ENCODE measurements around the gene CHMP6.

CHMP6 gene

GRCh38 chr17:81043319-81043724, 51.7 kb downstream of the CHMP6 start:
- TF ChIP-seq MYC (IDR thresholded peaks at IDR 0.05; ENCODE audit: low read depth, low read length), result no peak
- TF ChIP-seq MAX (IDR thresholded peaks at IDR 0.05; ENCODE audit: low read depth, low read length), result no peak
- no peak for TF ChIP-seq CTCF (IDR thresholded peaks at IDR 0.05; ENCODE audit: low read depth, low read length)
- no peak for TF ChIP-seq POLR2A (IDR thresholded peaks at IDR 0.05; ENCODE audit: extremely low read depth, insufficient read length)
- no peak for DNase-seq (ENCODE audit: low read depth)
- no peak overlapping the region for H3K4me3 ChIP-seq (ENCODE audit: low read depth, low read length)

- no peak for TF ChIP-seq POLR2A (IDR thresholded peaks at IDR 0.05; ENCODE audit: extremely low read depth, insufficient read length)
- TF ChIP-seq MYC (IDR thresholded peaks at IDR 0.05; ENCODE audit: low read depth, low read length), result no peak
- TF ChIP-seq MAX (IDR thresholded peaks at IDR 0.05; ENCODE audit: low read depth, low read length), result no peak
- TF ChIP-seq CTCF (IDR thresholded peaks at IDR 0.05; ENCODE audit: low read depth, low read length), result no peak
- no peak overlapping the region for H3K4me3 ChIP-seq (ENCODE audit: low read depth, low read length)
- DNase-seq (ENCODE audit: low read depth), result no peak
These were observed 52.2 kb downstream of the CHMP6 start for GRCh38 chr17:81043725-81044427.

- TF ChIP-seq MAX (IDR thresholded peaks at IDR 0.05; ENCODE audit: low read depth, low read length), result no peak
- TF ChIP-seq MYC (IDR thresholded peaks at IDR 0.05; ENCODE audit: low read depth, low read length), result no peak
- no peak for TF ChIP-seq POLR2A (IDR thresholded peaks at IDR 0.05; ENCODE audit: extremely low read depth, insufficient read length)
- H3K4me3 ChIP-seq (ENCODE audit: low read depth, low read length), result no peak overlapping the region
- DNase-seq (ENCODE audit: low read depth), result no peak
These were observed 52.8 kb downstream of the CHMP6 start for GRCh38 chr17:81044428-81044763.

GRCh38 chr17:81044764-81045589, 53.3 kb downstream of the CHMP6 start:
- no peak for TF ChIP-seq CTCF (IDR thresholded peaks at IDR 0.05; ENCODE audit: low read depth, low read length)
- no peak for TF ChIP-seq POLR2A (IDR thresholded peaks at IDR 0.05; ENCODE audit: extremely low read depth, insufficient read length)
- TF ChIP-seq MAX (IDR thresholded peaks at IDR 0.05; ENCODE audit: low read depth, low read length), result no peak
- TF ChIP-seq MYC (IDR thresholded peaks at IDR 0.05; ENCODE audit: low read depth, low read length), result no peak
- no peak overlapping the region for H3K4me3 ChIP-seq (ENCODE audit: low read depth, low read length)
- DNase-seq (ENCODE audit: low read depth), result no peak

- TF ChIP-seq MAX (IDR thresholded peaks at IDR 0.05; ENCODE audit: low read depth, low read length), result no peak
- no peak for TF ChIP-seq MYC (IDR thresholded peaks at IDR 0.05; ENCODE audit: low read depth, low read length)
- no peak for TF ChIP-seq POLR2A (IDR thresholded peaks at IDR 0.05; ENCODE audit: extremely low read depth, insufficient read length)
- TF ChIP-seq CTCF (IDR thresholded peaks at IDR 0.05; ENCODE audit: low read depth, low read length), result no peak
- H3K4me3 ChIP-seq (ENCODE audit: low read depth, low read length), result no peak overlapping the region
- no peak for DNase-seq (ENCODE audit: low read depth)
These were observed 54.0 kb downstream of the CHMP6 start for GRCh38 chr17:81045590-81046095.

All from NB4 (cell line).